SK-N-SH (cell line): ENCODE data around the gene MIP. TPM values are rescaled to one million over a fixed set of nuclear protein-coding genes. Genes with fewer than 3 reads are reported as not detected.
"Not testable (repeated sequence)": the region's sequence is repeated elsewhere in the genome, so short reads cannot be mapped to it uniquely, and the experiment has no call there.

Experiments
- CTCF ChIA-PET: fragments of 300-600, 350-600 bp; formaldehyde crosslinking; extraction: SDS; loops from one replicate; lab custom pipeline; 2021; lab: Yijun Ruan, JAX
- POLR2A ChIA-PET: fragments of 350-600 bp; sonication (Branson Sonifier 250); formaldehyde crosslinking; extraction: SDS; loops from one replicate; lab custom pipeline; 2020; ENCODE audit warnings: antibody characterized with exemption, inconsistent platforms; lab: Yijun Ruan, JAX
- DNase-seq: peaks from one replicate; pipeline ENCODE4 v3.0.0; 2012
- H2AFZ ChIP-seq: fragments of 200-600 bp; sonication (generic); 2 replicates; pipeline ENCODE4 v1.8.1; 2016; ENCODE audit warnings: antibody characterized with exemption, mild to moderate bottlenecking, low read depth
- H3F3A ChIP-seq: fragments of 200-600 bp; sonication (generic); replicated peaks from 2 replicates; pipeline ENCODE3; 2016; ENCODE audit warnings: antibody characterized with exemption, mild to moderate bottlenecking; ENCODE audit not compliant: insufficient read depth
- H3K27ac ChIP-seq, 2 experiments: fragments of 200-500 bp in 1 of 2; fragments of 200-600 bp in 1 of 2; sonication (Bioruptor generic) in 1 of 2; sonication (generic), shearing (Covaris generic) in 1 of 2; 2 replicates each; pipeline versions ENCODE4 v1.5.1 to v1.6.1; 2014 to 2016; ENCODE audit warnings: low read depth in 2 of 2, inconsistent platforms in 1 of 2, low read length in 1 of 2, mild to moderate bottlenecking in 1 of 2, mixed read lengths in 1 of 2
- H3K27me3 ChIP-seq: fragments of 200-600 bp; sonication (generic), shearing (Covaris generic); 2 replicates; pipeline ENCODE4 v1.6.1; 2016; ENCODE audit warnings: mixed run types; ENCODE audit not compliant: insufficient read depth
- H3K36me3 ChIP-seq, 2 experiments: fragments of 200-500 bp in 1 of 2; fragments of 200-600 bp in 1 of 2; sonication (Bioruptor generic) in 1 of 2; sonication (generic) in 1 of 2; replicated peaks in 1 of 2; 2 replicates each; pipeline versions ENCODE3 to v1.5.1; 2014 to 2016; ENCODE audit warnings: low read length in 1 of 2, mild to moderate bottlenecking in 1 of 2; ENCODE audit not compliant: insufficient read depth in 2 of 2, control insufficient read depth in 1 of 2
- H3K4me1 ChIP-seq, 2 experiments: fragments of 200-500 bp in 1 of 2; fragments of 200-600 bp in 1 of 2; sonication (Bioruptor generic) in 1 of 2; sonication (generic), shearing (Covaris generic) in 1 of 2; 2 replicates each; pipeline versions ENCODE4 v1.5.1 to v1.6.1; 2014 to 2016; ENCODE audit warnings: low read depth in 1 of 2, low read length in 1 of 2, mixed run types in 1 of 2; ENCODE audit not compliant: insufficient read depth in 2 of 2, control insufficient read depth in 1 of 2
- H3K4me2 ChIP-seq: fragments of 200-600 bp; sonication (generic), shearing (Covaris generic); 2 replicates; pipeline ENCODE4 v1.6.1; 2017; ENCODE audit warnings: mixed run types
- H3K4me3 ChIP-seq, 2 experiments: fragments of 200-500 bp in 1 of 2; fragments of 200-600 bp in 1 of 2; sonication (Bioruptor generic) in 1 of 2; sonication (generic), shearing (Covaris generic) in 1 of 2; 2 replicates each; pipeline versions ENCODE4 v1.5.1 to v1.8.1; 2014 to 2016; ENCODE audit warnings: low read depth in 2 of 2, inconsistent platforms in 1 of 2, low read length in 1 of 2, mild to moderate bottlenecking in 1 of 2, mixed read lengths in 1 of 2, moderate library complexity in 1 of 2
- H3K79me2 ChIP-seq: fragments of 200-600 bp; sonication (generic); 2 replicates; pipeline ENCODE4 v1.8.1; 2017; ENCODE audit warnings: mild to moderate bottlenecking; ENCODE audit not compliant: insufficient read depth
- H3K9ac ChIP-seq: fragments of 200-600 bp; sonication (generic); 2 replicates; pipeline ENCODE4 v1.6.1; 2017; ENCODE audit warnings: mixed run types
- H3K9me2 ChIP-seq: fragments of 200-600 bp; sonication (generic); 2 replicates; pipeline ENCODE4 v1.6.1; 2017; ENCODE audit warnings: mixed run types
- H3K9me3 ChIP-seq: fragments of 200-600 bp; sonication (generic); 2 replicates; pipeline ENCODE4 v1.6.1; 2017; ENCODE audit warnings: mixed run types, mild to moderate bottlenecking, moderate library complexity
- H4K20me1 ChIP-seq: fragments of 200-600 bp; sonication (generic); 2 replicates; pipeline ENCODE4 v1.6.1; 2017; ENCODE audit warnings: mild to moderate bottlenecking, mixed run types; ENCODE audit not compliant: insufficient read depth
- WGBS: methylation state at CpG from one replicate; pipeline ENCODE4 v1.1.6; 2017; ENCODE audit warnings: low lambda C conversion rate; 5-methylcytosine and 5-hydroxymethylcytosine counted together
- polyA plus RNA-seq, 3 experiments: library from polyadenylated mRNA; depleted of rRNA; stranded (reverse); fragments of >200 nt; gene quantifications; 2 replicates each; pipeline ENCODE4 v1.2.3, GENCODE V29; 2012

The MIP gene
- polyA plus RNA-seq, 1 of the 3 experiments (the other 2 are of a cell fraction): not detected

- H3K9ac ChIP-seq, H3K9me2 ChIP-seq, H2AFZ ChIP-seq, H3K4me2 ChIP-seq, H3K79me2 ChIP-seq, H3K27me3 ChIP-seq, H3F3A ChIP-seq, H3K4me1 ChIP-seq, H3K36me3 ChIP-seq, DNase-seq, H4K20me1 ChIP-seq, H3K9me3 ChIP-seq, CTCF ChIA-PET, H3K4me3 ChIP-seq, POLR2A ChIA-PET, H3K27ac ChIP-seq: not testable (repeated sequence)
These were observed 52.8 kb downstream of the MIP start for GRCh38 chr12:56401612-56402011.

DNA sequence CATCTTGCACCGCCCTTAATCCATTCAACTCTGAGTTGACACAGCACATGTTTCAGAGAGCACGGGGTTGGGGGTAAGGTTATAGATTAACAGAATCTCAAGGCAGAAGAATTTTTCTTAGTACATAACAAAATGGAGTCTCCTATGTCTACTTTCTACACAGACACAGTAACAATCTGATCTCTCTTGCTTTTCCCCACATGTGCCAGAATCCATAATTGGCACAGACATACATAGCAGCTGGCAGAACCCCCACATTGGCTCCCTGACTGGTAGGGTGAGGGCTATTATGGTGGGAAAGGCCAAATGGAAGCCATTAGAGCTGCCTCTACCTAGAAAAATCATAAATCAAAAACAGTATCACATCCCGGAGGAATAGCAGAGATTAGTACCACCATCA lies 53.3 kb downstream of the MIP start:
- 10% methylated on average over 2 of the region's 3 CpGs for WGBS
- DNase-seq, POLR2A ChIA-PET, H3K4me3 ChIP-seq, H3K9me3 ChIP-seq, H3K4me2 ChIP-seq, H3K79me2 ChIP-seq, H3K36me3 ChIP-seq, H3K27me3 ChIP-seq, H4K20me1 ChIP-seq, H3K27ac ChIP-seq, H3K4me1 ChIP-seq, H2AFZ ChIP-seq, H3K9ac ChIP-seq, CTCF ChIA-PET, H3K9me2 ChIP-seq, H3F3A ChIP-seq: not testable (repeated sequence)

Other genes with a start within 250 kb of the MIP start
- gene RNF41, start 232.7 kb downstream of the MIP start, polyA plus RNA-seq (2012; rRNA removed): 127 and 147 TPM in 2 replicates
- gene NABP2, start 230.3 kb downstream of the MIP start, polyA plus RNA-seq (2012; rRNA removed): 49.3 and 52.3 TPM in 2 replicates
- 0.12 TPM in 1 of 2 replicates, not detected in the other for gene SLC39A5, start 224.6 kb downstream of the MIP start, polyA plus RNA-seq (2012; rRNA removed)
- 22.5 and 23.4 TPM in 2 replicates for gene ANKRD52, start 196.3 kb downstream of the MIP start, polyA plus RNA-seq (2012; rRNA removed)
- 42.2 and 56.2 TPM in 2 replicates for gene COQ10A, start 187.7 kb downstream of the MIP start, polyA plus RNA-seq (2012; rRNA removed)
- 121 and 149 TPM in 2 replicates for gene CS, start 154.3 kb downstream of the MIP start, polyA plus RNA-seq (2012; rRNA removed)
- 191 and 196 TPM in 2 replicates for gene CNPY2, start 138.7 kb downstream of the MIP start, polyA plus RNA-seq (2012; rRNA removed)
- 37.1 and 66.9 TPM in 2 replicates for gene PAN2, start 120.7 kb downstream of the MIP start, polyA plus RNA-seq (2012; rRNA removed)
- 0.29 and 0.46 TPM in 2 replicates for gene IL23A, start 115.8 kb downstream of the MIP start, polyA plus RNA-seq (2012; rRNA removed)
- 58.1 and 91.4 TPM in 2 replicates for gene STAT2, start 94.5 kb downstream of the MIP start, polyA plus RNA-seq (2012; rRNA removed)
- gene APOF, start 91.8 kb downstream of the MIP start, polyA plus RNA-seq (2012; rRNA removed): not detected in 2 replicates
- gene TIMELESS, start 5.2 kb downstream of the MIP start, polyA plus RNA-seq (2012; rRNA removed): 5.1 and 5.4 TPM in 2 replicates
- gene SPRYD4, start 13.9 kb upstream of the MIP start, polyA plus RNA-seq (2012; rRNA removed): 2.6 and 3.5 TPM in 2 replicates
- gene GLS2, start 33.5 kb upstream of the MIP start, polyA plus RNA-seq (2012; rRNA removed): 1.2 and 2.1 TPM in 2 replicates
- gene RBMS2, start 67.2 kb upstream of the MIP start, polyA plus RNA-seq (2012; rRNA removed): 8.9 and 12.2 TPM in 2 replicates
- 32.4 and 34.9 TPM in 2 replicates for gene BAZ2A, start 175.7 kb upstream of the MIP start, polyA plus RNA-seq (2012; rRNA removed)
- 762 and 917 TPM in 2 replicates for gene ATP5F1B, start 191.3 kb upstream of the MIP start, polyA plus RNA-seq (2012; rRNA removed)
- gene PTGES3, start 233.6 kb upstream of the MIP start, polyA plus RNA-seq (2012; rRNA removed): 38.9 and 40.5 TPM in 2 replicates